ENCODE data around the gene SS18L1. TPM values are rescaled to one million over a fixed set of nuclear protein-coding genes. Genes with fewer than 3 reads are reported as not detected.
A peak's percentile ranks its signal among the peaks of the same experiment; 100 is the strongest.

SS18L1 gene
- total RNA-seq, 6 donors from 2014 or later, result 12.2 to 70.8 (median 19.7) TPM

DNA sequence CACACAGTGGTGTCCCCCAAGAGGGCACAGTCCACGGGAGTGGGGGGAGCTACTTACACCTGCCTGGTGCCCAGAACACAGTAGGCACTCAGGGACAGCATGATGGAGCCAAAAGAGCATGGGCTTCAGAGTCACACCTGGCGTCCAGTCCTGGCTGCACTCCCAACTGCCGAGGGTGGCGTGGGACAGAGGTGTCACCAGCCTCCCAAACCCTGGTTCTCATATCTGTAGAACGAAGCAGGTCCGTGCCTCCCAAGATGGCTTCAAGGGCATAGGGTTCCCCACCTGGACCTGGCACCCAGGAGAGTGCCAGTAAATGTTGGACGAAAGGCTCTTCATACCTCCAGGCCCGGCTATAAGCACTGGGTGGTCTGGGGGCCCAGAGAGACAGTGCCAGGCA, 67.6 kb downstream of the SS18L1 start:
- Histone ChIP-seq H3K9me3 (no peaks in the 10 kb centered on the region), H3K36me3 (no peaks in the 10 kb centered on the region), H3K27ac (no peak overlapping the region), H3K4me1 (no peaks in the 10 kb centered on the region), H3K27me3 (peaks cover 0 to 24% (median 6%) of the 10 kb centered on the region in 4 donors), H3K4me3 (no peak overlapping the region)
- TF ChIP-seq EP300 (IDR thresholded peaks at IDR 0.05), result no peak
- no peak for TF ChIP-seq POLR2A (IDR thresholded peaks at IDR 0.05)
- TF ChIP-seq, protein P1, sequence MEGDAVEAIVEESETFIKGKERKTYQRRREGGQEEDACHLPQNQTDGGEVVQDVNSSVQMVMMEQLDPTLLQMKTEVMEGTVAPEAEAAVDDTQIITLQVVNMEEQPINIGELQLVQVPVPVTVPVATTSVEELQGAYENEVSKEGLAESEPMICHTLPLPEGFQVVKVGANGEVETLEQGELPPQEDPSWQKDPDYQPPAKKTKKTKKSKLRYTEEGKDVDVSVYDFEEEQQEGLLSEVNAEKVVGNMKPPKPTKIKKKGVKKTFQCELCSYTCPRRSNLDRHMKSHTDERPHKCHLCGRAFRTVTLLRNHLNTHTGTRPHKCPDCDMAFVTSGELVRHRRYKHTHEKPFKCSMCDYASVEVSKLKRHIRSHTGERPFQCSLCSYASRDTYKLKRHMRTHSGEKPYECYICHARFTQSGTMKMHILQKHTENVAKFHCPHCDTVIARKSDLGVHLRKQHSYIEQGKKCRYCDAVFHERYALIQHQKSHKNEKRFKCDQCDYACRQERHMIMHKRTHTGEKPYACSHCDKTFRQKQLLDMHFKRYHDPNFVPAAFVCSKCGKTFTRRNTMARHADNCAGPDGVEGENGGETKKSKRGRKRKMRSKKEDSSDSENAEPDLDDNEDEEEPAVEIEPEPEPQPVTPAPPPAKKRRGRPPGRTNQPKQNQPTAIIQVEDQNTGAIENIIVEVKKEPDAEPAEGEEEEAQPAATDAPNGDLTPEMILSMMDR (IDR thresholded peaks at IDR 0.05), result no peak
- no peak for TF ChIP-seq POLR2AphosphoS5 (IDR thresholded peaks at IDR 0.05)
- ATAC-seq (ENCODE audit: low FRiP score in 2 of 2) (no peak), DNase-seq (no peak)
- 77% methylated on average over 4 to 6 of the region's 8 CpGs for WGBS, 2 donors

DNA sequence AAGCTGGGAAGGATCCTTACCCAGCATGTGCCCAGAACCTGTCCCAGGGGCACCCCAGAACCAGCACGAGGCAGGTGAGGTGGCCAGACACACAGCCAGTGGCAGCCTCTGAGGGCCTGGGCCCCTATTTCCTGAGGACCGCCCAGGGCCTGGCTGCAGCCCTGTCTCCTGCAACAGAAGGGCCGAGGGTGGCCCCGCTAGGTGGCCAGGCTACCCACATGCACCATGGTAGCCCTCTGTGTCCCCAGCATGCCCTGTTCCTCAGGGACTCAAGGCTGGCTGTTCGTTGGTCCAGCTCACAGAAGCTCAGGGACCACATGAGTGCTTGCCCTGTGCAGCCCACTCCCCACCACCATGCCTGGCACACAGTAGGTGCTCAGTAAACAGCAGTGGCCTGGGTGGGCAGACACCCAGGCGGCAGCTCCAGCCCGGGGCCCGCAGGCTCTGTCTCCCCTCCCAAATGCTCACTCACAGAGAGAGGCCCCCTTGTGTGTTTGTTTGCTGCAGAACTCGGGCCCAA, 68.3 kb downstream of the SS18L1 start:
- ATAC-seq (ENCODE audit: low FRiP score in 2 of 2) (no peak), DNase-seq (peak in 1 of 2 donors; percentile 66)
- Histone ChIP-seq H3K27ac (no peak overlapping the region), H3K4me1 (no peaks in the 10 kb centered on the region), H3K4me3 (no peak overlapping the region), H3K36me3 (no peaks in the 10 kb centered on the region), H3K27me3 (peaks cover 0 to 30% (median 6%) of the 10 kb centered on the region in 4 donors), H3K9me3 (no peaks in the 10 kb centered on the region)
- TF ChIP-seq POLR2AphosphoS5 (IDR thresholded peaks at IDR 0.05) (no peak), POLR2A (IDR thresholded peaks at IDR 0.05) (no peak)
- 17 to 71% methylated on average over 1 to 8 of the region's 9 CpGs for WGBS, 2 donors

DNA sequence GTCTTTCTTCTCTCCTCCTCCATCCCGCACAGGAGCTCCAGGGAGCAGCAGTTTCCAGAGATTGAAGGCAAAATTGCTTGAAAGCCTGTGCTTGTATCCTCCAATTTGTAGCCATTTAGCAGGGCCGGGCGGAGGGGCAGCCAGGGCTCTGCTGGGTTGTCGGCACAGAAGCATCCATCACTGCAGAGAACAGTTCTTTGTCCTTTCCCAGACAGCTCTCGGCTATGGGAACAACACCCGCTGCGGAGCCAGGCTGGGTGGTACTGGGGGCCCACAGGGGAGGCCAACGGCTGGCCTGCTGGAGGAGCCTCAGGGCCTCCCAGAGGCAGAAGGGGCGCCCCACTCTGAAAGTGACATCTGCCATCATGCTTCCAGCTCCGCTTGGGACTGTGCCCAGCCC, 68.7 kb downstream of the SS18L1 start:
- 25 to 36% methylated on average over 5 to 9 of the region's 10 CpGs for WGBS, 2 donors

DNA sequence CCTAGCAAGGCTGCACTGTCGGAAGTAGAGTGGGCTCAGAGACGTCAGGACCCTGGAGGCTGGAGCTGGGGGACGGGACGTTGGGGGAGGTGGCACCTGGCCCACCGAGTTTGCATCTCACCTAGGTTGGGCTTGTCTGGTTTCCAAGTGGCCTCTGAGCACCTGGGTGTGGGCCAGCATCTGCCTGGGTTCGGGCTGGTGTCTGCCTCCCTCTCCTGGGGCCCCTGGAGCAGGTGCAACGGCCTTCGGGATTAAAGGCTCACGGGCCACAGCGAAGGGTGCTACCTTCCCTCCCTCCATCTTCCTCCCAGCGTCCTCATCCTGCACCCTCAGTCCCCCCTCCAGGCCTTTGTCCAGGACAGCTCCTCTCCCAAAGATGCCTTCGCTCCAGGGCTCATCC, 70.5 kb downstream of the SS18L1 start:
- ATAC-seq (ENCODE audit: low FRiP score in 2 of 2) (no peak), DNase-seq (peak in 1 of 2 donors; percentile 49)
- Histone ChIP-seq H3K36me3 (no peaks in the 10 kb centered on the region), H3K9me3 (no peaks in the 10 kb centered on the region), H3K27ac (no peak overlapping the region), H3K4me3 (no peak overlapping the region), H3K4me1 (peaks cover 0 to 2% (median 1%) of the 10 kb centered on the region in 4 donors), H3K27me3 (peaks cover 0 to 52% (median 15%) of the 10 kb centered on the region in 4 donors)
- WGBS, 2 donors, result 47 to 51% methylated on average over 11 to 12 of the region's 12 CpGs
- TF ChIP-seq POLR2AphosphoS5 (IDR thresholded peaks at IDR 0.05), result no peak
- TF ChIP-seq POLR2A (IDR thresholded peaks at IDR 0.05), result no peak
- TF ChIP-seq, protein P1 (IDR thresholded peaks at IDR 0.05), result no peak
- TF ChIP-seq EP300 (IDR thresholded peaks at IDR 0.05), result no peak

More for the DNA sequence above, 68.7 kb downstream of the SS18L1 start:
- TF ChIP-seq EP300 (IDR thresholded peaks at IDR 0.05) (no peak), POLR2AphosphoS5 (IDR thresholded peaks at IDR 0.05) (no peak)
- Histone ChIP-seq H3K27me3 (peaks cover 0 to 35% (median 7%) of the 10 kb centered on the region in 4 donors), H3K36me3 (no peaks in the 10 kb centered on the region), H3K27ac (no peak overlapping the region), H3K9me3 (no peaks in the 10 kb centered on the region), H3K4me1 (no peaks in the 10 kb centered on the region), H3K4me3 (no peak overlapping the region)
- ATAC-seq (ENCODE audit: low FRiP score in 2 of 2) (no peak), DNase-seq (peak in 1 of 2 donors; percentile 53)

DNA sequence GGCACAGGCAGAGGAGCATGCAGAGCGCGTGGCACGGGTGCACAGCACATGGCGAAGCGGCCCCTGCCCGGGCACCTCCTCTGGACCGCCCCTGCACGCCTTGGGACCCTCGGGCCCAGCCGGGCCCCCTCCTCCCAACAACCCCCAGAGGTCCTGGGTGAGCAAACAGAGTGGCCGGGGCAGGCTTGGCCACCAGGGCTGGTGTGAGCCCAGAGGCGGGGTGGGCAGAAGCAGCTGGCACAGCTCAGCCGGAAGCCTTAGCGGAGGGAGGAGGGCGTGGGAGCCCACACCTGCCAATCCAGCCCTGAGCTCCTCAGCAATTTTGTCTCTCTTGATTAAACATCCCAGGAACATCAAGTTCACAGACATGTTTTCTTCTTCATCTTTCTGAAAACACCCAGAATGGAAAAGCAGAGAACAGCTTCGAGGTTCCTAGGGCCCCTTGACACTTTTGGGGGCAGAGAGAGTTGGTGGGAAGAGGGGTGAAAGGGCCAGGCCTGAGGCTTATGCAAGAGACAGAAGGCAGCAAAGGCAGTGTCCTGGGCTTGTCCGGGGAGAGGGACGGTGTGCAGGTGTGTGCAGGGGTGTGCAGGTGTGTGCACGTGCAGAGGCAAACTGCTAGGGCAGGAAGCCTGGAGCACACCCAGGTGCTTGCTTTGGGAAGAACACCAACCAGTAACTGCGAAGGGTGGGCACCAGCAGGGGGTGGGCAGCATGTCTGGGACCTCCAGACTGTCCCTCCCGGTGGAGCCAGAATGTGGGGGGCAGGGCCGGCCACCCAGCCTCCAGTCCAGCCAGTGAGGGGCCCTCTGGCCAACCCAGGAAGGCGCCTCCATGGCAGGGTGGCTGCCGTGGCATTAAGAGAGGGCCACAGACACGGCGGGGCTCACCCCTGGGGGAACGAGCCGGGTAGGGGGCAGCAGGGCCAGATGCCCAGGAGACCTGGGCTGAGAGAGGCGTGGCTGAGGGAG, 71.7 kb downstream of the SS18L1 start:
- peak in 1 of 2 donors; percentile 4 for ATAC-seq (ENCODE audit: low FRiP score in 2 of 2)
- DNase-seq, result peak in 1 of 2 donors; percentile 75
- Histone ChIP-seq H3K4me3 (no peak overlapping the region), H3K4me1 (peaks cover 5 to 15% (median 10%) of the 10 kb centered on the region in 4 donors), H3K36me3 (no peaks in the 10 kb centered on the region), H3K9me3 (no peaks in the 10 kb centered on the region), H3K27ac (no peak overlapping the region), H3K27me3 (peaks cover 0 to 59% (median 18%) of the 10 kb centered on the region in 4 donors)
- no peak for TF ChIP-seq POLR2AphosphoS5 (IDR thresholded peaks at IDR 0.05)
- TF ChIP-seq POLR2A (IDR thresholded peaks at IDR 0.05), result no peak
- TF ChIP-seq EP300 (IDR thresholded peaks at IDR 0.05), result no peak
- TF ChIP-seq, protein P1 (IDR thresholded peaks at IDR 0.05), result no peak
- WGBS, 2 donors, result 71 to 76% methylated on average over 13 to 28 of the region's 29 CpGs

Data from upper lobe of left lung (tissue), 6 donors.